HepG2 (cell line): ENCODE measurements around the gene TM4SF18. TPM values are rescaled to one million over a fixed set of nuclear protein-coding genes. Genes with fewer than 3 reads are reported as not detected.

ENCODE experiments used
- ATAC-seq: fragments of 200-7000 bp; cut with Tn5 transposase; 3 replicates; pipeline ENCODE4 v1.9.1; 2020; ENCODE audit warnings: mild to moderate bottlenecking, moderate library complexity
- BruUV-seq: library from RNA; stranded (reverse); fragments of 400-500 nt; replicated peaks from 2 replicates; lab custom pipeline; 2021; lab: Mats Ljungman, UMichigan
- CTCF ChIA-PET: fragments of 300-600 bp; formaldehyde crosslinking; extraction: SDS; loops from one replicate; lab custom pipeline; 2021; ENCODE audit warnings: low total read pairs, inconsistent platforms, low intra/inter-chr PET ratio; lab: Yijun Ruan, JAX
- POLR2A ChIA-PET: fragments of 350-600 bp; sonication (Branson Sonifier 250); formaldehyde crosslinking; loops from one replicate; lab custom pipeline; 2020; ENCODE audit warnings: antibody characterized with exemption, inconsistent platforms; lab: Yijun Ruan, JAX
- DNase-seq: peaks from one replicate; pipeline ENCODE4 v3.0.0-alpha.2; 2015; ENCODE audit warnings: low spot score
- FAIRE-seq: peaks from 3 replicates; lab custom pipeline; 2011; peaks lifted over from hg19 to GRCh38; lab: Jason Lieb, UNC
- H2AFZ ChIP-seq: one replicate; pipeline ENCODE4 v1.6.1; 2011; ENCODE audit warnings: low read length, inconsistent platforms
- H3K27ac ChIP-seq: fragments of 300-600 bp; 3 replicates; pipeline ENCODE4 v1.8.0; 2011; ENCODE audit warnings: mixed run types, mild to moderate bottlenecking, mixed read lengths, low read length, inconsistent platforms; ENCODE audit not compliant: insufficient read depth; ENCODE audit errors: extremely low read length
- H3K27me3 ChIP-seq, 2 experiments: fragments of 200-600 bp in 1 of 2; 2 replicates in 1 of 2; 3 replicates in 1 of 2; pipeline versions ENCODE4 v1.6.0 to v1.8.0; 2011; ENCODE audit warnings: low read length in 2 of 2, mild to moderate bottlenecking in 2 of 2, moderate library complexity in 2 of 2, inconsistent platforms in 1 of 2; ENCODE audit not compliant: insufficient read depth in 2 of 2, control insufficient read depth in 1 of 2
- H3K36me3 ChIP-seq, 2 experiments: fragments of 200-600 bp in 1 of 2; replicated peaks in 1 of 2; 2 replicates in 1 of 2; 3 replicates in 1 of 2; pipeline versions ENCODE4 v1.5.1 to v1.8.0; 2011; ENCODE audit warnings: low read length in 2 of 2, inconsistent platforms in 1 of 2; ENCODE audit not compliant: insufficient read depth in 2 of 2, control insufficient read depth in 1 of 2
- H3K4me1 ChIP-seq: 2 replicates; pipeline ENCODE4 v1.5.1; 2012; ENCODE audit warnings: low read length, inconsistent platforms; ENCODE audit not compliant: insufficient read depth
- H3K4me2 ChIP-seq: 2 replicates; pipeline ENCODE4 v1.6.0; 2011; ENCODE audit warnings: low read depth, low read length, inconsistent platforms
- H3K4me3 ChIP-seq, 3 experiments: fragments of 200-600 bp in 1 of 3; sonication (generic), shearing (Covaris generic) in 1 of 3; replicated peaks in 1 of 3; 2 replicates each; pipeline ENCODE4 v1.5.1; 2011 to 2016; ENCODE audit warnings: low read length in 3 of 3, inconsistent platforms in 2 of 3, low read depth in 2 of 3, mild to moderate bottlenecking in 2 of 3, control low read depth in 1 of 3, mixed read lengths in 1 of 3; ENCODE audit not compliant: insufficient read depth in 1 of 3
- H3K79me2 ChIP-seq: one replicate; pipeline ENCODE4 v1.6.1; 2011; ENCODE audit warnings: low read length, inconsistent platforms; ENCODE audit not compliant: insufficient read depth
- H3K9ac ChIP-seq: 2 replicates; pipeline ENCODE4 v1.6.0; 2011; ENCODE audit warnings: mild to moderate bottlenecking, low read depth, low read length, inconsistent platforms; ENCODE audit not compliant: insufficient read depth
- H3K9me3 ChIP-seq: 2 replicates; pipeline ENCODE4 v1.5.1; 2012; ENCODE audit warnings: mild to moderate bottlenecking, low read length
- H4K20me1 ChIP-seq: 2 replicates; pipeline ENCODE4 v1.6.0; 2011; ENCODE audit warnings: inconsistent platforms, mild to moderate bottlenecking, low read length, moderate library complexity; ENCODE audit not compliant: insufficient read depth
- AGO2 ChIP-seq: fragments of 200-400 bp; formaldehyde crosslinking; optimal IDR thresholded peaks from 2 replicates; pipeline ENCODE3; 2017; ENCODE audit warnings: mild to moderate bottlenecking, low read depth, low read length, moderate library complexity
- BATF2 ChIP-seq: sonication (generic); formaldehyde crosslinking; IDR thresholded peaks from 2 replicates; pipeline ENCODE4 v1.8.0; 2022; ENCODE audit warnings: mild to moderate bottlenecking, missing genetic modification reagents, moderate library complexity
- PAF1 ChIP-seq: IDR thresholded peaks from 2 replicates; pipeline ENCODE4 v1.6.1; 2016; ENCODE audit warnings: missing genetic modification reagents, missing compliant biosample characterization
- POLR2G ChIP-seq: fragments of 200-400 bp; formaldehyde crosslinking; IDR thresholded peaks from 2 replicates; pipeline ENCODE4 v1.6.1; 2018; ENCODE audit warnings: mild to moderate bottlenecking, low read depth, low read length, moderate library complexity
- RBFOX2 ChIP-seq: fragments of 200-400 bp; formaldehyde crosslinking; IDR thresholded peaks from 2 replicates; pipeline ENCODE4 v1.6.1; 2017; ENCODE audit warnings: low read depth, mild to moderate bottlenecking, low read length
- RBM22 ChIP-seq: fragments of 200-400 bp; formaldehyde crosslinking; optimal IDR thresholded peaks from 2 replicates; pipeline ENCODE3; 2017; ENCODE audit warnings: mild to moderate bottlenecking, low read length, moderate library complexity
- SAP130 ChIP-seq: IDR thresholded peaks from 2 replicates; pipeline ENCODE4 v1.6.1; 2016; ENCODE audit warnings: low read depth
- SRSF4 ChIP-seq: fragments of 200-400 bp; formaldehyde crosslinking; IDR thresholded peaks from one replicate; pipeline ENCODE4 v1.6.1; 2018; ENCODE audit warnings: mild to moderate bottlenecking, low read depth, low read length, moderate library complexity; ENCODE audit not compliant: poor library complexity, severe bottlenecking
- TFAP4 ChIP-seq: sonication (generic); IDR thresholded peaks from 2 replicates; pipeline ENCODE4 v1.6.1; 2016; ENCODE audit warnings: low read depth, borderline replicate concordance
- ZBTB46 ChIP-seq: sonication (generic); formaldehyde crosslinking; IDR thresholded peaks from 2 replicates; pipeline ENCODE4 v1.4.0; 2020; ENCODE audit warnings: mild to moderate bottlenecking, missing genetic modification reagents, borderline replicate concordance
- ZNF34 ChIP-seq: sonication (generic); formaldehyde crosslinking; IDR thresholded peaks from 2 replicates; pipeline ENCODE4 v1.4.0; 2020; ENCODE audit warnings: mild to moderate bottlenecking, missing genetic modification reagents, borderline replicate concordance
- ZNF569 ChIP-seq: sonication (generic); formaldehyde crosslinking; IDR thresholded peaks from 2 replicates; pipeline ENCODE4 v1.5.0; 2020; ENCODE audit warnings: mild to moderate bottlenecking, missing genetic modification reagents, moderate library complexity, borderline replicate concordance
- ZNF598 ChIP-seq: sonication (generic); formaldehyde crosslinking; IDR thresholded peaks from 2 replicates; pipeline ENCODE4 v1.5.1; 2020; ENCODE audit warnings: mild to moderate bottlenecking, missing genetic modification reagents, borderline replicate concordance
- ZNF878 ChIP-seq: sonication (generic); formaldehyde crosslinking; IDR thresholded peaks from 2 replicates; pipeline ENCODE4 v1.8.1; 2023; ENCODE audit warnings: mild to moderate bottlenecking, missing genetic modification reagents, moderate library complexity
- WGBS: methylation state at CpG from one replicate; pipeline ENCODE4 v1.1.6; 2017; ENCODE audit warnings: low lambda C conversion rate; 5-methylcytosine and 5-hydroxymethylcytosine counted together
- in situ Hi-C: cut with HindIII; loops from 2 replicates; pipeline ENCODE4 v1.10.0; 2017; ENCODE audit warnings: low pct_unique_long_range_greater_than_20kb; ENCODE audit not compliant: extremely low pct_ligation_motif_present
- intact Hi-C: fragments of 100-400 bp; cut with micrococcal nuclease; formaldehyde crosslinking; loops from one replicate; pipeline ENCODE4 v1.10.0; 2022; ENCODE audit not compliant: unreplicated experiment
- polyA plus RNA-seq, 8 experiments: library from polyadenylated mRNA; depleted of rRNA in 3 of 8; stranded (reverse) in 7 of 8; unstranded in 1 of 8; fragments of >200 nt; fragmentation: Illumina TruSeq in 4 of 8; extraction: Trizol in 4 of 8; gene quantifications; 2 replicates each; pipeline versions ENCODE4 v1.2.1 to v1.2.3, GENCODE V29; 2011 to 2016; ENCODE audit warnings: low read depth in 4 of 8, missing spikeins in 1 of 8, mixed read lengths in 1 of 8; ENCODE audit not compliant: insufficient read depth in 1 of 8
- total RNA-seq, 5 experiments: library from RNA; depleted of rRNA; stranded (reverse); fragments of >200 nt; fragmentation: Illumina TruSeq; extraction: Trizol; gene quantifications; 2 replicates each; pipeline ENCODE4 v1.2.3, GENCODE V29; 2016; ENCODE audit warnings: low read depth in 1 of 5
- TF ChIP-seq, protein P1 (sequence below): IDR thresholded peaks from 2 replicates; pipeline ENCODE4 v1.6.1; 2016; ENCODE audit warnings: low read depth, missing genetic modification reagents, missing compliant biosample characterization

Gene TM4SF18
- total and polyA plus RNA-seq, 2 of the 13 experiments (the other 11 are each of a cell fraction or from before 2014, with no cell fraction given): 0.15 TPM; not detected in 1

- FAIRE-seq: no peak
- peak overlapping the region; percentile 26 to 97 (median 39); a peak in 4 of 6 replicates for H3K4me3 ChIP-seq
- H2AFZ ChIP-seq: no peak overlapping the region
- peaks cover 11% of the 10 kb centered on the region; the same call in 1 of the 2 replicates for H4K20me1 ChIP-seq
- BruUV-seq: no TSS peak
- intact Hi-C loops: loop anchor here (5.0 kb wide), 1 partner anchor 111 kb away; no protein-coding TSS in a partner anchor
- H3K79me2 ChIP-seq: peaks cover 56% of the 10 kb centered on the region
- in situ Hi-C loops: no loop called here
- H3K9me3 ChIP-seq: no peaks in the 10 kb centered on the region
- peaks cover 84% of the 10 kb centered on the region for H3K4me1 ChIP-seq
- peak overlapping the region; percentile 96 for H3K4me2 ChIP-seq
- no peak for ATAC-seq
- no peak for DNase-seq
- peak overlapping the region; percentile 61 for H3K9ac ChIP-seq
- peak overlapping the region; percentile 92 for H3K27ac ChIP-seq
- 63% methylated on average over 2 of the region's 2 CpGs for WGBS
- peaks cover 10 to 45% of the 10 kb centered on the region in 2 experiments for H3K36me3 ChIP-seq
- CTCF ChIA-PET: no interaction called here
- POLR2A ChIA-PET: interaction anchor here (1.3 to 10.4 kb wide), 7 partner anchors 9 to 72 kb away, joined by 3 to 265 read pairs (median 23); no protein-coding TSS in a partner anchor
- peaks cover 0 to 2% of the 10 kb centered on the region in 2 experiments; a peak in 1 of 5 replicates for H3K27me3 ChIP-seq
- TF ChIP-seq POLR2G: peak; percentile 3; the same call in 1 of the 2 replicates
- TF ChIP-seq ZNF34 (CRISPR knock-in tag): 0 out of 2 replicates have a peak, but pooled peaks have one; percentile 14
- peak; percentile 1; the same call in 1 of the 2 replicates for TF ChIP-seq SAP130 (CRISPR knock-in tag)
- peak; percentile 74 for TF ChIP-seq RBM22
- TF ChIP-seq BATF2 (CRISPR knock-in tag): no peak
- TF ChIP-seq PAF1 (CRISPR knock-in tag): 0 out of 2 replicates have a peak, but pooled peaks have one; percentile 0
- peak; percentile 12 for TF ChIP-seq SRSF4
- 0 out of 2 replicates have a peak, but pooled peaks have one; percentile 13 for TF ChIP-seq ZNF878 (CRISPR knock-in tag)
- TF ChIP-seq, protein P1, sequence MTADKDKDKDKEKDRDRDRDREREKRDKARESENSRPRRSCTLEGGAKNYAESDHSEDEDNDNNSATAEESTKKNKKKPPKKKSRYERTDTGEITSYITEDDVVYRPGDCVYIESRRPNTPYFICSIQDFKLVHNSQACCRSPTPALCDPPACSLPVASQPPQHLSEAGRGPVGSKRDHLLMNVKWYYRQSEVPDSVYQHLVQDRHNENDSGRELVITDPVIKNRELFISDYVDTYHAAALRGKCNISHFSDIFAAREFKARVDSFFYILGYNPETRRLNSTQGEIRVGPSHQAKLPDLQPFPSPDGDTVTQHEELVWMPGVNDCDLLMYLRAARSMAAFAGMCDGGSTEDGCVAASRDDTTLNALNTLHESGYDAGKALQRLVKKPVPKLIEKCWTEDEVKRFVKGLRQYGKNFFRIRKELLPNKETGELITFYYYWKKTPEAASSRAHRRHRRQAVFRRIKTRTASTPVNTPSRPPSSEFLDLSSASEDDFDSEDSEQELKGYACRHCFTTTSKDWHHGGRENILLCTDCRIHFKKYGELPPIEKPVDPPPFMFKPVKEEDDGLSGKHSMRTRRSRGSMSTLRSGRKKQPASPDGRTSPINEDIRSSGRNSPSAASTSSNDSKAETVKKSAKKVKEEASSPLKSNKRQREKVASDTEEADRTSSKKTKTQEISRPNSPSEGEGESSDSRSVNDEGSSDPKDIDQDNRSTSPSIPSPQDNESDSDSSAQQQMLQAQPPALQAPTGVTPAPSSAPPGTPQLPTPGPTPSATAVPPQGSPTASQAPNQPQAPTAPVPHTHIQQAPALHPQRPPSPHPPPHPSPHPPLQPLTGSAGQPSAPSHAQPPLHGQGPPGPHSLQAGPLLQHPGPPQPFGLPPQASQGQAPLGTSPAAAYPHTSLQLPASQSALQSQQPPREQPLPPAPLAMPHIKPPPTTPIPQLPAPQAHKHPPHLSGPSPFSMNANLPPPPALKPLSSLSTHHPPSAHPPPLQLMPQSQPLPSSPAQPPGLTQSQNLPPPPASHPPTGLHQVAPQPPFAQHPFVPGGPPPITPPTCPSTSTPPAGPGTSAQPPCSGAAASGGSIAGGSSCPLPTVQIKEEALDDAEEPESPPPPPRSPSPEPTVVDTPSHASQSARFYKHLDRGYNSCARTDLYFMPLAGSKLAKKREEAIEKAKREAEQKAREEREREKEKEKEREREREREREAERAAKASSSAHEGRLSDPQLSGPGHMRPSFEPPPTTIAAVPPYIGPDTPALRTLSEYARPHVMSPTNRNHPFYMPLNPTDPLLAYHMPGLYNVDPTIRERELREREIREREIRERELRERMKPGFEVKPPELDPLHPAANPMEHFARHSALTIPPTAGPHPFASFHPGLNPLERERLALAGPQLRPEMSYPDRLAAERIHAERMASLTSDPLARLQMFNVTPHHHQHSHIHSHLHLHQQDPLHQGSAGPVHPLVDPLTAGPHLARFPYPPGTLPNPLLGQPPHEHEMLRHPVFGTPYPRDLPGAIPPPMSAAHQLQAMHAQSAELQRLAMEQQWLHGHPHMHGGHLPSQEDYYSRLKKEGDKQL (CRISPR knock-in tag): no peak
- no peak for TF ChIP-seq ZNF569 (CRISPR knock-in tag)
- peak; percentile 58 for TF ChIP-seq AGO2
- no peak for TF ChIP-seq ZBTB46 (CRISPR knock-in tag)
- TF ChIP-seq RBFOX2: peak; percentile 53
- TF ChIP-seq TFAP4: no peak
- TF ChIP-seq ZNF598 (CRISPR knock-in tag): no peak
These were observed 38.3 kb upstream of the TM4SF18 start for GRCh38 chr3:149371723-149372114.
